Activated B cell treated with CpG ODN at 0.5 μM for 24 hours (primary cell): ENCODE data around the gene NMNAT2. TPM values are rescaled to one million over a fixed set of nuclear protein-coding genes. Genes with fewer than 3 reads are reported as not detected.

Source experiments
- ATAC-seq: fragments of 200-7000 bp; cut with Tn5 transposase; one replicate; pipeline ENCODE4 v1.10.0; 2021; ENCODE audit warnings: low read depth, mild to moderate bottlenecking, moderate library complexity
- CTCF ChIA-PET: fragments of 350-600 bp; sonication (Branson Sonifier 250); formaldehyde crosslinking; loops from one replicate; lab custom pipeline; 2021; ENCODE audit warnings: antibody characterized with exemption; lab: Charles Lee
- POLR2A ChIA-PET: fragments of 350-600 bp; sonication (Branson Sonifier 250); formaldehyde crosslinking; loops from one replicate; lab custom pipeline; 2021; ENCODE audit warnings: antibody characterized with exemption; lab: Charles Lee
- DNase-seq: peaks from one replicate; pipeline ENCODE4 v3.0.0; 2022
- H3K27ac Mint-ChIP-seq: one replicate; pipeline ENCODE4 v1.8.0; 2020; ENCODE audit warnings: mixed read lengths
- H3K27me3 Mint-ChIP-seq: one replicate; pipeline ENCODE4 v1.8.0; 2021; ENCODE audit warnings: mixed read lengths
- H3K36me3 Mint-ChIP-seq: one replicate; pipeline ENCODE4 v1.8.0; 2021; ENCODE audit warnings: low read depth, mixed read lengths
- H3K4me1 Mint-ChIP-seq: one replicate; pipeline ENCODE4 v1.8.0; 2021; ENCODE audit warnings: mixed read lengths
- H3K4me3 Mint-ChIP-seq: one replicate; pipeline ENCODE4 v1.8.0; 2020; ENCODE audit warnings: mild to moderate bottlenecking, mixed read lengths
- H3K9me3 Mint-ChIP-seq: one replicate; pipeline ENCODE4 v1.8.0; 2020; ENCODE audit warnings: mixed read lengths
- intact Hi-C: fragments of 100-400 bp; cut with micrococcal nuclease; formaldehyde crosslinking; loops from one replicate; pipeline ENCODE4 v1.15.1; 2024
- total RNA-seq: library from RNA; stranded (reverse); gene quantifications from 2 replicates; pipeline ENCODE4 v1.2.3, GENCODE V29; 2022
- TF ChIP-seq, protein P1 (sequence below): fragments of 200-600 bp; IDR thresholded peaks from one replicate; pipeline ENCODE4 v1.8.0; 2022; ENCODE audit warnings: antibody characterized with exemption, mild to moderate bottlenecking

The NMNAT2 gene
- total RNA-seq, 1 donor from 2014 or later = not detected

DNA sequence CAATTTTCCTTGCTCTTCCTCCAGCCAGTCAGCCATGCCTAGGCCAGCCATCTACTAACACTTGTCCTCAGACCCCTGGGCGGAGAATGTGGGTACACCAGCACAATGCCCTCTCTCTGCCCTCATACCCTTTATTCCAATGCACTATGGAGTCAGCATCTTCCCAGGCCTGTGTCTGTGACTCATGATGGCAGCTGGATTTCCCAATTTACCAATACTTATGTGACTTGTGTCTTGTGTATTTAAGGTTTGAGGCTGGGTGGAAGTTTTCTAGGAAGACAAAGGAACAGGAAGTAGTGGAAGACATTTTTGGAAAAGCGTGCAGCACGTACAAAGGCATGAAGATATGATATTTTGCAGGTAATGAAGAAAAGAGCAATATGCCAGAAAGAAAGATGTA, 114.3 kb downstream of the NMNAT2 start:
- ChIA-PET CTCF (no interaction called here), POLR2A (no interaction called here)
- Mint-ChIP-seq H3K27me3 (peaks cover 3% of the 10 kb centered on the region), H3K9me3 (no peaks in the 10 kb centered on the region), H3K36me3 (no peaks in the 10 kb centered on the region), H3K27ac (no peak overlapping the region), H3K4me1 (peaks cover 11% of the 10 kb centered on the region), H3K4me3 (no peak overlapping the region)
- intact Hi-C loops = no loop called here
- TF ChIP-seq, protein P1, sequence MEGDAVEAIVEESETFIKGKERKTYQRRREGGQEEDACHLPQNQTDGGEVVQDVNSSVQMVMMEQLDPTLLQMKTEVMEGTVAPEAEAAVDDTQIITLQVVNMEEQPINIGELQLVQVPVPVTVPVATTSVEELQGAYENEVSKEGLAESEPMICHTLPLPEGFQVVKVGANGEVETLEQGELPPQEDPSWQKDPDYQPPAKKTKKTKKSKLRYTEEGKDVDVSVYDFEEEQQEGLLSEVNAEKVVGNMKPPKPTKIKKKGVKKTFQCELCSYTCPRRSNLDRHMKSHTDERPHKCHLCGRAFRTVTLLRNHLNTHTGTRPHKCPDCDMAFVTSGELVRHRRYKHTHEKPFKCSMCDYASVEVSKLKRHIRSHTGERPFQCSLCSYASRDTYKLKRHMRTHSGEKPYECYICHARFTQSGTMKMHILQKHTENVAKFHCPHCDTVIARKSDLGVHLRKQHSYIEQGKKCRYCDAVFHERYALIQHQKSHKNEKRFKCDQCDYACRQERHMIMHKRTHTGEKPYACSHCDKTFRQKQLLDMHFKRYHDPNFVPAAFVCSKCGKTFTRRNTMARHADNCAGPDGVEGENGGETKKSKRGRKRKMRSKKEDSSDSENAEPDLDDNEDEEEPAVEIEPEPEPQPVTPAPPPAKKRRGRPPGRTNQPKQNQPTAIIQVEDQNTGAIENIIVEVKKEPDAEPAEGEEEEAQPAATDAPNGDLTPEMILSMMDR = no peak
- DNase-seq = no peak
- ATAC-seq = no peak

DNA sequence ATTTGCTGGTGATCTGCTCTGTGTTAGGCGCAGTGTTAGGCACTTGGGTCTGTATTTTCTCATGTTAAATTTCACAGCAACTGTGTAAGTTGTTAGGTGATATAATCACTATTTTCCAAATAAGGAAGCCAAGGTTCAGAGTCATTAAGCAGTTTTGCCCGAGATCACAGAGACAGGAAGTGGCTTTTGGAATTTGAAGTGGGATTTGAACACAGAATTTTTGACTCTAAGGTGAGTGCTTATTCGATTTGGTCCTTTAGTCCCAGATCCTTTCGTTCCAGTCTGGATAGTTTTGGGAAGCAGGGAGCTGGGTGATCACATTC, 114.9 kb downstream of the NMNAT2 start:
- ChIA-PET POLR2A (no interaction called here), CTCF (no interaction called here)
- H3K9me3 Mint-ChIP-seq = peaks cover 3% of the 10 kb centered on the region
- H3K27ac Mint-ChIP-seq = no peak overlapping the region
- peaks cover 11% of the 10 kb centered on the region for H3K4me1 Mint-ChIP-seq
- peaks cover 3% of the 10 kb centered on the region for H3K27me3 Mint-ChIP-seq
- H3K4me3 Mint-ChIP-seq = no peak overlapping the region
- intact Hi-C loops = no loop called here
- ATAC-seq (no peak), DNase-seq (no peak)
- TF ChIP-seq, protein P1 = no peak
- H3K36me3 Mint-ChIP-seq = no peaks in the 10 kb centered on the region

DNA sequence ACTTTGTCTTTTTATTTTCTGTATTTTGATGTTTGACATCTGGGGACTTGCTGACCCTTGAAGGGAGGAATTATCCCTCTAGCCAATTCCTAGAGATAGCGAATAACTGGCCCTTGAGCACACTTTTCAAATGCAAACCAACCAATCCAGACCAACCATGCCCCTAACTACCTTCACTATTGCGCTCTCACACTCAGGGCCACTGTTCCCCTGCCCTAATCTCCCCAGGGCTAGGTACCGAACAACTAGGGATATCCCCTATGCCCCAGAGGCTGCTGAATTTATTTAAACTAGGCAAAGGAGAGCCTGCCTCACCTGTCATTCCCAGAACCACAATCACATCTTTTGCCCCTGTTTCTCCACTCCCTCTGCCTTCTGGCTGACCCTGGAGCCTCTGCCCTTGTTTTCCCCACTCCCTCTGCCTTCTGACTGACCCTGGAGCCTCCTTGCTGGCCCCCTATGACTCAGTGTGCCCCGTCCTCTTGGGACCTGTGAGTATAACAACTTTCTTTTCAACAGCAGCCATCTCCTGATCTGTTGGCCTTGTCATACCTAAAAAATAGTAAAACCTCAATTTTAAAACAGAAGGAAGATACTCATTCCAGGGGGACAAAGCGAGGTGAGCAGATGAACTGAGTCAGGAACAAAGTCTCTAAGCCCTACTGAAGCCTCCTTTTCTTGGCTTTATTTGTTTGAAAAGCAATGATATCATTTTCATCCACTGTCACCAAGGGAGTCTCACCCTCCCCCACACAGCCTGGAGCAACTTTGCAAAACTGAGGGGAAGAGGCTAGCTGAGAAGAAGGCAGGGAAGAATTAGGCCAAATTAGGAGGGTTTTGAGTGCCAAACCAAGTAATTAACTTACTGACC, 115.5 kb downstream of the NMNAT2 start:
- ChIA-PET POLR2A (no interaction called here), CTCF (no interaction called here)
- Mint-ChIP-seq H3K36me3 (no peaks in the 10 kb centered on the region), H3K9me3 (peaks cover 3% of the 10 kb centered on the region), H3K27me3 (peaks cover 3% of the 10 kb centered on the region), H3K4me3 (no peak overlapping the region), H3K4me1 (peaks cover 11% of the 10 kb centered on the region), H3K27ac (no peak overlapping the region)
- DNase-seq (no peak), ATAC-seq (no peak)
- intact Hi-C loops = no loop called here
- TF ChIP-seq, protein P1 = no peak

DNA sequence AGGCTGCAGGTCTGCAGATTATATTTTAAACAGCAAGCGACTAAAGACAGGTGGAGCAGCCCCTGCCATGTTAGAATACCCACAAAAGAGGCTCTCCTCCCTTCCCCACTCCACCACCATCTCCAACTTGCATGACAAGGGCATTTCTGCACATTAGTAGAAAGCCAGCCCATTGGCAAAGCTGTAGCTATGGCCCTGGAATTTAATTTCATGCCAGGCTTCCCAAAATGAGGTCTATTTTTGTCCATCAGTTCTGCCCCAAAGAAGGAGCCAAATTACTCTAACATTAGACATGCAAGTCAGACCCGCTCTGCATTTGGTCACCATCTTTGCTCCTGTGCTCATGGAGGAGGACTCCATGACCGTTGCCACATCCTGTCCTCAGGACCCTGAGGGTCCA, 116.9 kb downstream of the NMNAT2 start:
- H3K4me3 Mint-ChIP-seq = no peak overlapping the region
- POLR2A ChIA-PET = no interaction called here
- TF ChIP-seq, protein P1 = no peak
- H3K27me3 Mint-ChIP-seq = peaks cover 7% of the 10 kb centered on the region
- H3K27ac Mint-ChIP-seq = no peak overlapping the region
- CTCF ChIA-PET = no interaction called here
- intact Hi-C loops = no loop called here
- H3K9me3 Mint-ChIP-seq = peaks cover 3% of the 10 kb centered on the region
- H3K4me1 Mint-ChIP-seq = peaks cover 3% of the 10 kb centered on the region
- H3K36me3 Mint-ChIP-seq = no peaks in the 10 kb centered on the region
- ATAC-seq (no peak), DNase-seq (no peak)

DNA sequence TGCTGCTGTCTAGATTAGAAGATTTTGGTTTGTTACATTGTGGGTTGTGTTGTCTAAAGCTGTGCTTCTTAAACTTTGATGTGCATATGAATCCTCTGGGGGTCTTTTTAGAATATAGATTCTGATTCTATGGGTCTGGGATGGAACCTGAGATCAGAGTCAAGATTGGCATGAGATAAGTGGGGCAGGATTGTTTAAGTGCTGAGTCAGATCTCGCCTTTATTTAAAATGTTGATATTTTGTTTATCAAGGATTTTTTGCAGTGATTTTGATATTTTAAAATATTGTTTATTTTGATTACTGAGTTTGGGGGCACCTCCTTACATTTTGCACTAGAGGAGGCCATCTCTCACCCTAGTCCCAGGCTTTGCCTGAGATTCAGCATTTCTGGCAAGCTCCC, 117.4 kb downstream of the NMNAT2 start:
- Mint-ChIP-seq H3K36me3 (no peaks in the 10 kb centered on the region), H3K27me3 (peaks cover 7% of the 10 kb centered on the region), H3K9me3 (peaks cover 3% of the 10 kb centered on the region), H3K4me1 (no peaks in the 10 kb centered on the region), H3K27ac (no peak overlapping the region), H3K4me3 (no peak overlapping the region)
- DNase-seq (no peak), ATAC-seq (no peak)
- TF ChIP-seq, protein P1 = no peak
- CTCF ChIA-PET = no interaction called here
- POLR2A ChIA-PET = no interaction called here
- intact Hi-C loops = no loop called here
